ENCODE results near the gene NPBWR2.

DNA sequence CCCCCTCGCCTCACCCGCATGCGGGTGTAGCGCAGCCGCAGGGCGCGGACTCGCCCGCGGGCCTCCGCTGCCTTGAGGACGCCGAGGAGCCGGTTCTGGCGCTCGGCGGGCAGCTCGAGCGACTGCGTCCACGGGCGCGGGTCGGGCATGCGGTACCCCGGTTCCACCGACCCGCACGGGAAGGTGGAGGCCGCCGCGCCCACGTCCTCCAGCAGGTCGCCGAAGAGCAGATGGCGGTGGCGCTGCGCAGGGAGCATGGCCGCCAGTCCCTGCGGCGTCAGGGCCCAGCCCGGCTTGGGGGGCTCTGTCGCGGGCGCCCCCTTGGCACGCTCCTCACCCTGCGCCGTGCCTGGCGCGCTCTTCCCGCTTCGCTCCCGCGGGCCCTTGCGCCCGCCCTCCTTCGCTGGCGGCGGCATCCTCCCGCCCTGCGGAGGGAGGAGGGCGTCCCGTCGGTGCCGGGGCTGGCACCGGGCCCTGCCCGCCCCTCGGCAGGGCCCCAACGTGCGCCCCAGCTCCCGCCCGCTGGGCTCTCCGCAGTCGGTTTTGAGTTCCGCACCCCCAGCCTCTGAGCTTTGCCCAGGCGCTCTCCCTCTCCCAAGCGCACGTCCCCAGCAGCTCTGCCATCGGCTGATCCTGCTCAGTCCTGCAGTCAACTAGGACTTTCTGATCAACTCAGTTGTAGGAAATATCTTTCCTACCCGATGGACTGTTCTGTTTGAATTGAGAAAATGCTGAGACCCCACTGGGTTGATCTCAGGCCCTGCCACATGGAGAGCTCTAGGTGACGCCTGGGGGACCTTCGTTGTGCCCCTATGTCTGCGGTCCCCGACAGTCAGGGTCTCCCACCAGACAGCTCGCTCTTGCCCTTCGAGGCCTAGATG, 23.3 kb downstream of the NPBWR2 start, which contains the start of gene LKAAEAR1:
- TF ChIP-seq EZH2 (optimal IDR thresholded peaks at IDR 0.05; ENCODE audit: low read depth, low read length) (no peak), EZH2phosphoT487 (IDR thresholded peaks at IDR 0.05; ENCODE audit: low read length) (no peak)
- TF ChIP-seq, protein P1, sequence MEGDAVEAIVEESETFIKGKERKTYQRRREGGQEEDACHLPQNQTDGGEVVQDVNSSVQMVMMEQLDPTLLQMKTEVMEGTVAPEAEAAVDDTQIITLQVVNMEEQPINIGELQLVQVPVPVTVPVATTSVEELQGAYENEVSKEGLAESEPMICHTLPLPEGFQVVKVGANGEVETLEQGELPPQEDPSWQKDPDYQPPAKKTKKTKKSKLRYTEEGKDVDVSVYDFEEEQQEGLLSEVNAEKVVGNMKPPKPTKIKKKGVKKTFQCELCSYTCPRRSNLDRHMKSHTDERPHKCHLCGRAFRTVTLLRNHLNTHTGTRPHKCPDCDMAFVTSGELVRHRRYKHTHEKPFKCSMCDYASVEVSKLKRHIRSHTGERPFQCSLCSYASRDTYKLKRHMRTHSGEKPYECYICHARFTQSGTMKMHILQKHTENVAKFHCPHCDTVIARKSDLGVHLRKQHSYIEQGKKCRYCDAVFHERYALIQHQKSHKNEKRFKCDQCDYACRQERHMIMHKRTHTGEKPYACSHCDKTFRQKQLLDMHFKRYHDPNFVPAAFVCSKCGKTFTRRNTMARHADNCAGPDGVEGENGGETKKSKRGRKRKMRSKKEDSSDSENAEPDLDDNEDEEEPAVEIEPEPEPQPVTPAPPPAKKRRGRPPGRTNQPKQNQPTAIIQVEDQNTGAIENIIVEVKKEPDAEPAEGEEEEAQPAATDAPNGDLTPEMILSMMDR (IDR thresholded peaks at IDR 0.05; ENCODE audit: low read length): no peak

Data from MM.1S (cell line).